ENCODE results near the gene RNASEH2C.
"Not testable (repeated sequence)": the region's sequence is repeated elsewhere in the genome, so short reads cannot be mapped to it uniquely, and the experiment has no call there.

The RNASEH2C gene

DNA sequence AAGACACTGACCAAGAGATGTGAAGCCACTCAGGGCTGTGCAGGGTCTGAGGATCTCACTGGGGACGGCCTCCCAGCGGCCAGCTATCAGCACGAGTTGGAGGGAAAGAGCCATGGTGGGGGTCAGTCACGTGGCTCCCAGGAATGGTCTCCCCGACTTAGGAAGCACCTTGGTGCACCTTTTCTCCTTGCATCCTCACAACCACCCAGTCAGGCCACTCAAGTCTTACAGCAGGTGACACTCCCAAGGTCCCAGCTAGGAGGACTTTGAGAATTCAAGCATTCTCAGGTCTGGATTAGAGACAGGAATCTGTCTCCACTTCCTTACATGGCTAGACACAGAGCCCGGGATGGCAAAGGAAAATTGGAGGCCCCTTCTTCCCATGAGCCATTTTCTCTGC, 2.7 kb downstream of the RNASEH2C start:
- no peak for DNase-seq (ENCODE audit: low read depth in 3 of 3)

DNA sequence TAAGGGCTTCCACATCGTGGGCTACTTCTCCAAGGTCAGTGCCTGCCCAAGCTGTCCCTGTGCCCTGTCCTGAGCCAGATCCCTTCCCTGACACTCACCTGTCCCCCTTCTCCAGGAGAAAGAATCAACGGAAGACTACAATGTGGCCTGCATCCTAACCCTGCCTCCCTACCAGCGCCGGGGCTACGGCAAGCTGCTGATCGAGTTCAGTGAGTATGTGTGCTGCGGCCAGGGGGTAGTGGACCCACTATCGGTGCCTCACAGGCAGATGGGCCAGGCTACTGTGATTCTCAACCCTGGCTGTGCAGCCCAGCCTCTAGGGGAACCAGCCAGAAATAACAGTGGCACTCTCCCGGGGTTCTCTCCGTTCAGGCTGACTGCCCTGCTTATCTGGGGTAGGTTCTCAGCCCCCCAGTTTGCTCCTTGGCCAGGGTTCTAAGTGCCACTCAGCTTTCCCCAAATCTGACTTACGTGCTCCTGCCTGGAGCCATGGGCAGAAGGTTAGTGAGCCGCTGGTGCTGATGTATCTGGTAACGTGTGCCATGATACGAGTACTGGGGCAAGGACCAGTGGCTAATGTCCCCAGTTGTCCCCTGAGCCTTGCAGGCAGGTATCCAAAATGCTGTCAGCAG, 3.7 kb downstream of the RNASEH2C start:
- no peak for DNase-seq (ENCODE audit: low read depth in 3 of 3)

DNA sequence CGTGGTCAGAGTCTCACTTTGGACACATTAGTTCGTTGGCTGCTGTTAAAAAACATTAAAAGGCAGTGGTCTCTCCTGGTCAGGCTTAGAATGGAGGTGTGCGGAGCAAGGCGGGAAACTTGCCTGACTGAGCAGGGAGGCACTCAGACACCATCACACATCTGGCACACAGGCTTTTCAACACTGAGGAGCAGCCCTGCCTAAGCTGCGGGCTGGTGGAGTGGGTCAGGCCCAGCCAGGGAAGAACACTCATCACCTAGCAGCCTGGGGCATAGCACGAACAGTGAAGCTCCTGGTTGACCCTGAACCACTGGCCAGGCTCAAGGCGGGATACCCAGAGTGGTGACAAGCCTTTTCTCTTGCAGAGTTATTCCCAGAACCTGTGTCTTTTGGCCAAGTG, 4.3 kb downstream of the RNASEH2C start:
- DNase-seq (ENCODE audit: low read depth in 3 of 3) = no peak

DNA sequence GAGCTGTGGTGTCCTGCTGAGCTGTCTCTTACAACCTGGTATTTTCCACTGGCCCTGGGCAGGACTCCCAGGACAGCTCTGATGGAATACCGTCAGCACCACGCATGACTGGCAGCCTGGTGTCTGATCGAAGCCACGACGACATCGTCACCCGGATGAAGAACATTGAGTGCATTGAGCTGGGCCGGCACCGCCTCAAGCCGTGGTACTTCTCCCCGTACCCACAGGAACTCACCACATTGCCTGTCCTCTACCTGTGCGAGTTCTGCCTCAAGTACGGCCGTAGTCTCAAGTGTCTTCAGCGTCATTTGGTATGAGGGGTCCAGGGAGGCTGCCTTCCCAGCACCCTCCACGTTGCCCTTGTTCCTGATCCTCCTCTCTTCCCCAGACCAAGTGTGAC, 6.2 kb downstream of the RNASEH2C start:
- DNase-seq (ENCODE audit: low read depth in 3 of 3) = no peak

DNA sequence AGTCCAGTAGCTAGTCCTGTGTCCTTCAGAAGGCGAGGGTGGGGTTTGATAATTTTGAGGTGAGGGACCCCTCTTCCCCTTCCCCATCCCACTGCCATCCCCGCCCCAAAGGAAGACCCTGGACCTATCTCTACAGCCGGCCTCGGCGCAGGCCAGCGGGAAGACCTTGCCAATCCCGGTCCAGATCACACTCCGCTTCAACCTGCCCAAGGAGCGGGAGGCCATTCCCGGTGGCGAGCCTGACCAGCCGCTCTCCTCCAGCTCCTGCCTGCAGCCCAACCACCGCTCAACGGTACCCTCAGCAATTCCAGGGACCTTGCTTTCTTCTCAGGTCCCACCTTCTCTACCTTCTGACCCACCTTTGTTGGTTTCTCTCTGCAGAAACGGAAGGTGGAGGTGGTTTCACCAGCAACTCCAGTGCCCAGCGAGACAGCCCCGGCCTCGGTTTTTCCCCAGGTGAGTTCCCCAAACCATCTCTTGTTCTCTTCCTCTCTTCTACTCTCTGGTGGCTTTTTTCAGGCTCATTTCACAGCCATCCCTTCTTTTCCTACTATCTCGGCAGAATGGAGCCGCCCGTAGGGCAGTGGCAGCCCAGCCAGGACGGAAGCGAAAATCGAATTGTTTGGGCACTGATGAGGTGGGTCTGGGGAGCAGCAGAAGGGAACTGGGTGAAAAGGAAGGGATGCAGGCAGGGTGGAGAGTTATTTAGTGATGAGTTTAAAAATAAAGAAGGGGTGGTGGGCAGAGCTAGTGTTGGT, 7.2 kb downstream of the RNASEH2C start:
- no peak for DNase-seq (ENCODE audit: low read depth in 3 of 3)

DNA sequence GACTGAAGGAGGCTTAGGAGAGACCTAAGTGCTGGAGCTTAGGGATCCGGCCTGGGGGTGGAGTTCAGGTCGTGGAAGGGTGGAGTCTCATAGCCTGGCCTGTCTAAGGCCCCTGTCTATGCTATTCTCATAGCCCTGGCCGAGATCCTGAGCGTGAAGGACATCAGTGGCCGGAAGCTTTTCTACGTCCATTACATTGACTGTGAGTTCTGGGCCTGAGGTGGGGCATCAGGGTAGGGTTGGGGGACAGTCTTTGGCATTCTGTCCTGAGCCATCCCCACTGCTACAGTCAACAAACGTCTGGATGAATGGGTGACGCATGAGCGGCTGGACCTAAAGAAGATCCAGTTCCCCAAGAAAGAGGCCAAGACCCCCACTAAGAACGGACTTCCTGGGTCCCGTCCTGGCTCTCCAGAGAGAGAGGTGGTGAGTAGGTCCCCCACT, 7.9 kb downstream of the RNASEH2C start:
- no peak for DNase-seq (ENCODE audit: low read depth in 3 of 3)

DNA sequence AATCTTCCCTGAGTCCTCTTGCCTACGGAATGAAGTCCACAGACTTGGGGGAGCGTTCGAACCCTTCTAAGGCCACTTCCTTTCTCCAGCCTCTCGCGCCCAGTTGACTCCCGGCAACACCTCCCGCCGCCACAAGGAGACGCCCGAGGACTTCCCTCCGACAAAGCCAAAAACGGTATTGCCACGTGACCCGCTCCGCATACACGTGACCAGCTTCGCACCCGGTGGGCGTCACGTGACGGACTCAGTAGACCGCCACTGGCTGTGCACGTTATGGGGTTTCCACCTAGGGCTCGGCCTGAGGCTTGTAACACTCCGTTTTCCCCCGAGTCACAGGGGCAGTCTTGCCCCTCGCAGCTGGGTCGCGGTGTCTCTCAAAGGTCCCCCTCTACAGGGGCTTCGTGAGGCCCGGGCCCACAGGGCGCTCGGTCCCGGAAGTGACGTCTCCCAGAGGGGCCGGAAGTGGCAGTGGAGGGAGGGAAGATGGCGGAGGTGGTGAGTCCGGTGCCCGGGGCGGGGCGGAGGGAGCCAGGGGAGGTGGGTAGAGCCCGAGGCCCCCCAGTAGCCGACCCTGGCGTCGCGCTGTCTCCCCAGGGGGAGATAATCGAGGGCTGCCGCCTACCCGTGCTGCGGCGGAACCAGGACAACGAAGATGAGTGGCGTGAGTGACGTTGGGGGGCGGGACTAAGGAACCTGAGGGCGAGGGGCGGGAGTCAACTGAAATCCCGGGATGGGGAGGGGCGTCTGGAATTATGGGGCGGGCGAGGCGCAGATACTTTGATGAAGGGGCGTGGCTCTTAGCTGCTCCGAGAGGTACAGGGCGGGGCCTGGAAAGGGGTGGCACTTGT, 8.6 kb downstream of the RNASEH2C start, which contains the start of gene KAT5:
TSS of gene KAT5 (plus strand) at position 468 of the 848 bp plus-strand sequence. CDS start at position 484, 16 bp downstream.
- DNase-seq (ENCODE audit: low read depth in 3 of 3) = peak; percentile 95 to 96 (median 95)

DNA sequence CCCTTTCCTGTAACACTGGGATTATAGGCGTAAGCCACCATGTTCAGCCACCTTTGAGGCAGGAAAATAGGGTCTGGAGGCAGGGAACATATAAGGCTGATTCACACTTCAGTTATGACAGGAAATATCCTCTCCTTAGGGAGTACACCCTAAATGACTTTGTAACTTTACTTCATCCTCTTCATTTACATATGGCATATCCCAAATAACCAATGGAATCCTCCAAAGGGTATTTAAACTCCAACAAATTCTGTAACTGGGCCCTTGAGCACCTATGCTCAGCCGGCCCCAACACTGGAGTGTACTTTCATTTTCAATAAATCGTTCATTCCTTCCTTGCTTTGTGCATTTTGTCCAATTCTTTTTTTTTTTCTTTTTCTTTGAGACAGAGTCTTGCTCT, 10.2 kb downstream of the RNASEH2C start:
- no peak for DNase-seq (ENCODE audit: low read depth in 3 of 3)

DNA sequence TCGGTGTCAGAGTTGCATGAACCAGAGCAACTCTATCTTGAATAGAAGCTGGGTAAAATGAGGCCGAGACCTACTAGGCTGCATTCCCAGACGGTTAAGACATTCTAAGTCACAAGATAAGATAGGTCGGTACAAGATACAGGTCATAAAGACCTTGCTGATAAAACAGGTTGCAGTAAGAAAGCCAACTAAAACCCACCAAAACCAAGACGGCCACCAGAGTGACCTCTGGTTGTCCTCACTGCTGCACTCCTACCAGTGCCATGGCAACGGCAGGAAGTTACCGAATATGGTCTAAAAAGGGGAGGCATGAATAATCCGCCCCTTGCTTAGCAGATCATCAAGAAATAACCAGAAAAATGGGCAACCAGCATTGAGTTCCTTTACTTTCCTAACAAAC, 10.9 kb downstream of the RNASEH2C start:
- DNase-seq (ENCODE audit: low read depth in 3 of 3) = no peak

DNA sequence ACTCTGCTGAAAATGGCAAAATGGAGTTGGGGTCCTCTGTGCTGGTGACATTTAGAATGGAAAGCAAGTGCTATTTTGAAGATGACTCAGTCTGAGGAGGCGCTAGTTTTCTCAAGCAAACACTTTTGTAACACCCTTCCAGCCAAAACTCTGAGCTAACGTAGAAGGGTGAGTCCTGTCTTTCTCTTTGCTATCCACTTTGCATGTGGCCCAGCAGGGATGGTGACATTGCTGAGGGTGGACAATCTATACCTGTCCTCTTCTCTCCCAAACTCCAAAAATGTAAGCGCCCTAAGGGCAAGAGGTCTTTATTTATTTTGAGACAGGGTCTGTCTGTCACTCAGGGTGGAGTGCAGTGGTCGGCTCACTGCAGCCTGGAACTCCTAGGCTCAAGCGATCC, 12.1 kb downstream of the RNASEH2C start:
- DNase-seq (ENCODE audit: low read depth in 3 of 3) = no peak

DNA sequence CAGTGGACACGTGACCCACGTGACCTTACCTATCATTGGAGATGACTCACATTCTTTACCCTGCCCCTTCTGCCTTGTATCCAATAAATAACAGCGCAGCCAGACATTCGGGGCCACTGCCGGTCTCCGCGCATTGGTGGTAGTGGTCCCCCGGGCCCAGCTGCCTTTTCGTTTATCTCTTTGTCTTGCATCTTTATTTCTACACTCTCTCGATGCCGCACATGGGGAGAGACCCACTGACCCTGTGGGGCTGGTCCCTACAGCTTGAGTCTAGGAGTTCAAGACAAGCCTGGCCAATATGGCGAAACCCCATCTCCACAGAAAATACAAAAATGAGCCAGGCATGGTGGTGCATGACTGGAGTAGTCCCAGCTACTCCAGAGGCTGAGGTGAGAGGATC, 13.6 kb downstream of the RNASEH2C start:
- DNase-seq (ENCODE audit: low read depth in 3 of 3) = not testable (repeated sequence)

DNA sequence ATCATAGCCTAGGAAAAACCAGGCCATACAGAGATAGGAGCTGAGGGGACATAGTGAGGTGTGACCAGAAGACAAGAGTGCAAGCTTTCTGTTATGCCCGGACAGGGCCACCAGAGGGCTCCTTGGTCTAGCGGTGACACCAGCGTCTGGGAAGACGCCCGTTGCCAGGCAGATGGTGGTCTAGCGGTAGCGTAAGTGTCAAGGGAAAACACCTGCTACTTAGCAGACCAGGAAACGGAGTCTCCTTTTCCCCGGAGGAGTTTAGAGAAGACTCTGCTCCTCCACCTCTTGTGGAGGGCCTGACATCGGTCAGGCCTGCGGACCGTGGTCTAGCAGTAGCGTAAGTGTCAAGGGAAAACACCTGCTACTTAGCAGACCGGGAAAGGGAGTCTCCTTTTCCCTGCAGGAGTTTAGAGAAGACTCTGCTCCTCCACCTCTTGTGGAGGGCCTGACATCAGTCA, 14.3 kb downstream of the RNASEH2C start:
- DNase-seq (ENCODE audit: low read depth in 3 of 3) = peak; percentile 50 to 63 (median 54)

DNA sequence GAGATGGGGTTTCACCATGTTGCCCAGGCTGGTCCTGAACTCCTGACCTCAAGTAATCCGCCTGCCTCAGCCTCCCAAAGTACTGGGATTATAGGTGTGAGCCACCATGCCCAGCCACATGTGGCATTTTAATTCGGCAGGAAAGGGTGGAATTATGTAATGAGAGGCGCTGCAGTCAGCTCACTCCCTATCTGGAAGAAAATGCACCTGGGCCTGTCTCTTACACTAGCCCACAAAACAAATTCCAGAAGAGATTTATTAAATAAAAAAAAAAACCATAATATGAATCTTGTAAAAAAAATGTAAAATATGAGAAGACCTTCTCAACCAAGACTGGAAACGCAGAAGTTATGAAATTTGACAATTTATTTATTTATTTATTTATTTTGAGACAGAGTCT, 16.8 kb downstream of the RNASEH2C start:
- DNase-seq (ENCODE audit: low read depth in 3 of 3) = no peak

DNA sequence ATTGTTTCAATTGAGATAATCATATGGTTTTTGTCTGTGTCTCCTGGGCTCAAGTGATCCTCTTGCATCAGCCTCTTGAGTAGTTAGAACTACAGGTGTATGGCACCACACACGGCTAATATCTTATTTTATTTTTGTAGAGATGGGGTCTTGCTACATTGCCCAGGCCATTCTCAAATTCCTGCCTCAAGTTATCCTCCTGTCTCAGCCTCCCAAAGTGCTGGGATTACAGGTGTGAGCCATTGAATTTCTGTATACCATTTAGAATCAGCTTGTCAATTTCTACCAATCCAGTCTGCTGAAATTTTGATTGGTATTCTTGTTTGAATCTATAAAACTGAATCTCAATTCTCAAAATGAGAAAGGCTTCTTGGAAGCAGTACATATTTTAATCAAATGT, 18.9 kb downstream of the RNASEH2C start:
- no peak for DNase-seq (ENCODE audit: low read depth in 3 of 3)

DNA sequence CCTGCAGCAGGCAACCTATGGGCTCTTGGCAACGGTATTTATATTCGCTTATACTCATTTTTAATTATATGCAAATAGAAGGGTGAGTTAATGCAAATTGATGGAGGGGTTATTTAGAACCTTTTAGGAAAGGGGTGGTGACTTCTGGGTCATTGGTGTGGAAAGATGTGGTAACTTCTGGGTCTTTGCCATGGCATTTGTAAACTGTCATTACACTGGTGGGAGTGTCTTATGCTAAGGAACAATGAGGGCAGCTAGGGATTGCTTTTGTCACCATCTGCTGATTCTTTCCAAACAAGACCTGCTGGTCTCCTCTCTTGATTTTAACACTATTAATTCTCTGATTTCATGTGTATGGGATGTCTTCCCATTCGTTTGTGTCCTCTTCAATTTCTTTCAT, 20.2 kb downstream of the RNASEH2C start:
- no peak for DNase-seq (ENCODE audit: low read depth in 3 of 3)

DNA sequence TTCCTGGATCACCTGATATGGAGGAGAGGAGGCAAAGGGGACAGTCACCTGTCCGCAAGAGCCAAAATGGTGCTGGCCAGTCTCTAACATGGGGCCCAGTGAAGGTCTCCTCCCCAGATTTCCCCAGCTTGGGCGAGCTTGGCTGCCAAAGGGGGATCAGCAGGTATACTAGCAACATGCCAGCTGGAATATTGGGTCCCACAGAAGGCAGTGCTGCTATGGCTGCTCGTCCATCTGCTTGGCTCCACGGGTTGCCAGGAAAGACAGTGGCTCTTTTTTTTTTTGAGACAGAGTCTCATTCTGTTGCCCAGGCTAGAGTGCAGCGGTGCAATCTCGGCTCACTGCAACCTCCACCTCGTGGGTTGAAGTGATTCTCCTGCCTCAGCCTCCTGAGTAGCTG, 21.3 kb downstream of the RNASEH2C start:
- DNase-seq (ENCODE audit: low read depth in 3 of 3) = no peak

DNA sequence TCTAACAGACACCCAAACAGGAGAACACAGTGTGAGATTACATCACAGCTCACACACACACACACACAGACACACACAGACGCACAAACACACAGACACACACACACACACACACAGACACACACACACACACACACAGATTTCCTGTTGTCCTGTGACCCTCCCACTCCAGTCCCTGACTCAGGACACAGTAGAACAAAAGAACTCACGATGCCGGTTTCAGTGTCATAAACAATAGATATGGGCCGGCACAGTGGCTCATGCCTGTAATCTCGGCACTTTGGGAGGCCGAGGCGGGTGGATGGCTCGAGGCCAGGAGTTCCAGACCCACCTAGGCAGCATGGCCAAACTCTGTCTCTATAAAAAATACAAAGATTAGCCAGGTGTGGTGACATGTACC, 22.4 kb downstream of the RNASEH2C start:
- DNase-seq (ENCODE audit: low read depth in 3 of 3) = no peak

DNA sequence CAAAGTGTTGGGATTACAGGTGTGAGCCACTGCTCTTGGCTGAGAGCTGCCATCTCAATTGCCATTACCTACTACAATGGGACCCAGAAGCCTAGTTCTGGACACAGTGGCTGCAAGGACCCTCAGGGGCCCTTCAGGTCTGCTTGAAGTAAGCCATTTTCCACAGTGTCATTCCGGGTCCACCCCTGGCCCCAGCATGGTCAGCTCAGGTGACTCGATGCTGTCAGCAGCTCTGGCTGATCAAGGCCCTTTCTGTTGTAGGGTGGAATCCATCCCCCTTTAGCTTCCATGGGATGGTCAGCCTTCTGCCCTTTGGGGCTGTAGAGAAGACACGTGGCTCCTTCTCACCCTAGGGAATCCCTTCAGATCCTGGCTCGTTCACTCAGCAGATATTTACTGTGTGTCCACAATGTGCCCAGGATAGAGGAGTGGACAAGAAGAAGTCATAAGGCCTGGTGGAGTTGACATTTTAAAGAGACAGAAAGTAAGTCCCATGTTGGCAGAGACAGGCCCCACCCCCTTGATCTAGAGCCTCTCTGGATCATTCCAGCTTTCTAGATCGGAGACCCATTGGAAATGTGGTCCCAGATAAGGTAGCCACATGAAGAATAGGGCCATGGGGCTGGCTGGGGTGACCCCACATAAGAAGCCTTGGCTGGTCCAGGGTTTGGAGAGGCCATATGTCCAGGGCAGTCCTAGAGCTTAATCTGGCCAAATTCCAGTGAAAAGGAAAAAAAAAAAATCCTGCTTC, 23.6 kb downstream of the RNASEH2C start:
- DNase-seq (ENCODE audit: low read depth in 3 of 3) = no peak

DNA sequence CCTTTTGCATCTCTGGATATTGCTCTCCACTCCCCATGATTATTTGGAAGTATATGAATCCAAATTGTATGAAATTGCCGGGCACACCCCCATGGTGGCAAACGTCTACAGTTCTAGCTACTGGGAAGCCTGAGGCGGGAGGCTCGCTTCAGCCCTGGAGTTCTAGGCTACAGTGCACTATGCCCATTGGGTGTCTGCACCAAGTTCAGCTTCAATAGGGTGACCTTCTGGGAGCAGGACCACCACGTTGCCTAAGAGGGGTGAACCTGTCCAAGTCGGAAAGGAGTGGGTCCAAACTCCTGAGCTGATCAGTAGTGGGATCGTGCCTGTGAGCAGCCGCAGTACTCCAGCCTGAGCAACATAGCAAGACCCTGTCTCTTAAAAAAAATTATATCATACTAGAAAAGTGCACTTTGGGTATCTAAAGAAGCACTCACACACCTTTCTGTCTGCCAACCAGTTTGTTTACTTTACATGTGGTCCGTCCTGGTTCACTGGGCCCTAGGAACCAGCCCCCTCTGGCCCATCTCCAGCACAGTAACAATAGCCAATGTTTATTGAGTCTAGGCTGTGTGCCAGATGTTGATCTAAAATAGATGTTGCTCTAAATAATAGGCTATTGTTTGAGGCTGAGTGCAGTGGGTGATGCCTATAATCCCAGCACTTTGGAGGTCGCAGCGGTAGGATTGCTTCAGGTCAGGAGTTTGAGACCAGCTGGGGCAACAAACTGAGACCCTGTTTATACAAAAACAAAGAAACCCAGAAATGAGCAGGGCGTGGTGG, 24.9 kb downstream of the RNASEH2C start:
- DNase-seq (ENCODE audit: low read depth in 3 of 3) = no peak

DNA sequence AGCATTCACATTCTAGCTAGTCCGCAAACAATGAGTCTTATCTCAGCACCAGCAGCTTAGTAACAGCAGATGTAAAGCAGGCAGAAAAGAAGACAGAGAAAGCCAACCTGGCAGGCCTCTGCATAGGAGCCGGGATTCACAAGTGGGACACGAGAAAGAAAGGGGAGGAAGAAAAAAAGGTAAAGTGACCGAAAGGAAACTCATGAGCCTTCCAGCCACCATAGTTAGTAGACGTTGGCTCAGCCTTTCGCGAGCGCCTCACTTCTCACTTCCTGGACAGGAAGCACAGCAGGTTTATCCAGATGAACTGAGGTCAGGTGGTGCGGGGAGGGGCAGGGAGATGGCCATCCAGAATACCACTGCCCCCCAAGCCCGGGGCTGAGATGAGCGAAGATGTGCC, 28.2 kb downstream of the RNASEH2C start:
- DNase-seq (ENCODE audit: low read depth in 3 of 3) = no peak

DNA sequence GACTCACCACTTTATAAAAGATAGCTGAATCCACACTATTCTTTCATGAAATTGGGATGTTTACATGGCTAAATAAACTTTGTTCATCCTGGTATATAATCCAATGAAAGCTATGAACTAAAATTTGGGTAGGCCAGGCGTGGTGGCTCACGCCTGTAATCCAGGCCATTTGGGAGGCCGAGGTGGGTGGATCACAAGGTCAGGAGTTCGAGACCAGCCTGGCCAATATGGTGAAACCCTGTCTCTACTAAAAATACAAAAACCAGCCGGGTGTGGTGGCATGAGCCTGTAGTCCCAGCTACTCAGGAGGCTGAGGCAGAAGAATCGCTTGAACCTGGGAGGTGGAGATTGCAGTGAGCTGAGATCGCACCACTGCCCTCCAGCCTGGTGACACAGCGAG, 28.8 kb downstream of the RNASEH2C start:
- not testable (repeated sequence) for DNase-seq (ENCODE audit: low read depth in 3 of 3)

Data from stimulated activated CD4-positive, alpha-beta T cell treated with anti-CD3 and anti-CD28 coated beads, TNF-alpha, amount 100 ng/mL, for 4 hours (primary cell).